Neural progenitor cell (in vitro differentiated cells): ENCODE measurements around the gene PRDM4. TPM values are rescaled to one million over a fixed set of nuclear protein-coding genes. Genes with fewer than 3 reads are reported as not detected.

Experiments
- DNase-seq: peaks from one replicate; pipeline ENCODE4 v3.0.0-alpha.2; 2016; ENCODE audit warnings: low spot score
- H2AFZ ChIP-seq: fragments of 200-600 bp; sonication (generic); replicated peaks from 2 replicates; pipeline ENCODE4 v1.6.1; 2016; ENCODE audit warnings: antibody characterized with exemption
- H3F3A ChIP-seq: fragments of 200-600 bp; sonication (generic); 2 replicates; pipeline ENCODE4 v1.6.1; 2016; ENCODE audit warnings: antibody characterized with exemption, low read depth
- H3K27ac ChIP-seq: fragments of 200-600 bp; sonication (generic); 2 replicates; pipeline ENCODE4 v1.5.1; 2016; ENCODE audit warnings: mild to moderate bottlenecking
- H3K27me3 ChIP-seq: fragments of 200-600 bp; sonication (generic); 2 replicates; pipeline ENCODE4 v1.6.1; 2016; ENCODE audit warnings: mild to moderate bottlenecking, moderate library complexity
- H3K36me3 ChIP-seq: fragments of 200-600 bp; sonication (generic); 2 replicates; pipeline ENCODE4 v1.5.1; 2016
- H3K4me1 ChIP-seq: fragments of 200-600 bp; sonication (generic); 2 replicates; pipeline ENCODE4 v1.6.1; 2016; ENCODE audit warnings: mixed run types
- H3K4me2 ChIP-seq: fragments of 200-600 bp; sonication (generic); 2 replicates; pipeline ENCODE4 v1.6.1; 2016
- H3K4me3 ChIP-seq: fragments of 200-600 bp; sonication (generic); 2 replicates; pipeline ENCODE4 v1.5.1; 2016
- H3K79me2 ChIP-seq: fragments of 200-600 bp; sonication (generic); 2 replicates; pipeline ENCODE4 v1.6.1; 2016; ENCODE audit warnings: low read depth
- H3K9ac ChIP-seq: fragments of 200-600 bp; sonication (generic); 2 replicates; pipeline ENCODE4 v1.6.1; 2016
- H3K9me3 ChIP-seq: fragments of 200-600 bp; sonication (generic); 2 replicates; pipeline ENCODE4 v1.5.1; 2016; ENCODE audit warnings: low read depth
- H4K20me1 ChIP-seq: fragments of 200-600 bp; sonication (generic); 2 replicates; pipeline ENCODE4 v1.6.1; 2016; ENCODE audit warnings: low read depth
- H3K27ac Mint-ChIP-seq: 3 replicates; pipeline ENCODE4 v1.8.0; 2021; ENCODE audit warnings: mixed read lengths
- H3K27me3 Mint-ChIP-seq: 2 replicates; pipeline ENCODE4 v1.8.0; 2022; ENCODE audit warnings: low read depth, mild to moderate bottlenecking, inconsistent platforms, moderate library complexity, mixed read lengths; ENCODE audit not compliant: insufficient read depth
- H3K36me3 Mint-ChIP-seq: 3 replicates; pipeline ENCODE4 v1.8.0; 2021; ENCODE audit warnings: mixed read lengths
- H3K4me1 Mint-ChIP-seq: 3 replicates; pipeline ENCODE4 v1.8.0; 2021; ENCODE audit warnings: mixed read lengths
- H3K4me3 Mint-ChIP-seq: 3 replicates; pipeline ENCODE4 v1.8.0; 2021; ENCODE audit warnings: mild to moderate bottlenecking, moderate library complexity, mixed read lengths
- H3K9me3 Mint-ChIP-seq: 3 replicates; pipeline ENCODE4 v1.8.0; 2020; ENCODE audit warnings: mixed read lengths
- CTCF ChIP-seq: fragments of 200-600 bp; sonication (generic); IDR thresholded peaks from 2 replicates; pipeline ENCODE4 v1.5.1; 2017; ENCODE audit warnings: antibody characterized with exemption, mild to moderate bottlenecking
- EZH2 ChIP-seq: fragments of 200-600 bp; sonication (generic); IDR thresholded peaks from 2 replicates; pipeline ENCODE4 v1.6.1; 2017; ENCODE audit warnings: antibody characterized with exemption, mild to moderate bottlenecking, moderate library complexity
- EZH2phosphoT487 ChIP-seq: fragments of 200-600 bp; sonication (generic); IDR thresholded peaks from 2 replicates; pipeline ENCODE4 v1.6.1; 2017; ENCODE audit warnings: antibody characterized with exemption
- total RNA-seq: library from RNA; depleted of rRNA; stranded (reverse); fragments of >200 nt; gene quantifications from 2 replicates; pipeline ENCODE4 v1.2.3, GENCODE V29; 2015; ENCODE audit warnings: low replicate concordance

Gene PRDM4
- total RNA-seq, 1 donor from 2014 or later, result 19.3 TPM

- Histone ChIP-seq H4K20me1 (no peaks in the 10 kb centered on the region), H3K9ac (no peak overlapping the region), H3K27me3 (peaks cover 29% of the 10 kb centered on the region), H3K4me3 (no peak overlapping the region), H3K79me2 (no peaks in the 10 kb centered on the region), H3F3A (no peaks in the 10 kb centered on the region), H3K4me1 (peaks cover 5% of the 10 kb centered on the region), H2AFZ (no peak overlapping the region), H3K27ac (no peak overlapping the region), H3K36me3 (no peaks in the 10 kb centered on the region), H3K9me3 (no peaks in the 10 kb centered on the region), H3K4me2 (no peak overlapping the region)
- no peaks in the 10 kb centered on the region for H3K36me3 Mint-ChIP-seq
- H3K9me3 Mint-ChIP-seq, result no peaks in the 10 kb centered on the region
- no peak for DNase-seq
- H3K4me3 Mint-ChIP-seq, result no peak overlapping the region
- peaks cover 18% of the 10 kb centered on the region for H3K27me3 Mint-ChIP-seq
- no peak overlapping the region for H3K27ac Mint-ChIP-seq
- no peaks in the 10 kb centered on the region for H3K4me1 Mint-ChIP-seq
- no peak for TF ChIP-seq EZH2phosphoT487
- TF ChIP-seq CTCF, result no peak
- TF ChIP-seq EZH2, result no peak
These were observed 22.8 kb upstream of the PRDM4 start for GRCh38 chr12:107783406-107784376.

- DNase-seq, result no peak
- Histone ChIP-seq H3K36me3 (no peaks in the 10 kb centered on the region), H3K4me1 (no peaks in the 10 kb centered on the region), H3K4me2 (no peak overlapping the region), H3K9me3 (no peaks in the 10 kb centered on the region), H3K79me2 (no peaks in the 10 kb centered on the region), H3K9ac (no peak overlapping the region), H4K20me1 (no peaks in the 10 kb centered on the region), H2AFZ (no peak overlapping the region), H3K27me3 (peaks cover 45% of the 10 kb centered on the region), H3K27ac (no peak overlapping the region), H3K4me3 (no peak overlapping the region), H3F3A (no peaks in the 10 kb centered on the region)
- TF ChIP-seq EZH2phosphoT487 (no peak), EZH2 (no peak), CTCF (no peak)
- Mint-ChIP-seq H3K4me1 (no peaks in the 10 kb centered on the region), H3K9me3 (no peaks in the 10 kb centered on the region), H3K4me3 (no peak overlapping the region), H3K27me3 (peaks cover 22% of the 10 kb centered on the region), H3K27ac (no peak overlapping the region), H3K36me3 (no peaks in the 10 kb centered on the region)
These were observed 21.1 kb upstream of the PRDM4 start for GRCh38 chr12:107782067-107782466.

- TF ChIP-seq EZH2 (no peak), CTCF (no peak), EZH2phosphoT487 (no peak)
- peaks cover 37% of the 10 kb centered on the region for H3K27me3 Mint-ChIP-seq
These were observed 19.4 kb upstream of the PRDM4 start for GRCh38 chr12:107780298-107780697.

More at GRCh38 chr12:107780298-107780697, 19.4 kb upstream of the PRDM4 start:
- no peak overlapping the region for H3K4me3 ChIP-seq
- no peak overlapping the region for H3K9ac ChIP-seq
- Mint-ChIP-seq H3K36me3 (no peaks in the 10 kb centered on the region), H3K4me3 (no peak overlapping the region), H3K9me3 (no peaks in the 10 kb centered on the region), H3K4me1 (no peaks in the 10 kb centered on the region), H3K27ac (no peak overlapping the region)
- no peaks in the 10 kb centered on the region for H3K36me3 ChIP-seq
- no peaks in the 10 kb centered on the region for H3K79me2 ChIP-seq
- no peak overlapping the region for H2AFZ ChIP-seq
- no peaks in the 10 kb centered on the region for H3K4me1 ChIP-seq
- peaks cover 3% of the 10 kb centered on the region for H4K20me1 ChIP-seq
- no peaks in the 10 kb centered on the region for H3K9me3 ChIP-seq
- no peak overlapping the region for H3K27ac ChIP-seq
- DNase-seq, result no peak
- peaks cover 63% of the 10 kb centered on the region for H3K27me3 ChIP-seq
- H3K4me2 ChIP-seq, result no peak overlapping the region
- no peaks in the 10 kb centered on the region for H3F3A ChIP-seq
